Ovary (tissue), 9 donors: Measurements from ENCODE around the gene CELF2. TPM values are rescaled to one million over a fixed set of nuclear protein-coding genes. Genes with fewer than 3 reads are reported as not detected.

Experiments used
- DNase-seq, 5 donors: peaks; one replicate each; pipeline ENCODE4 v3.0.0-alpha.2; 2019 to 2020
- H3K27ac ChIP-seq, 2 donors: fragments of 200-600 bp; one replicate each; pipeline versions ENCODE4 v1.5.1 to v1.8.0; 2019 to 2022
- H3K27me3 ChIP-seq: fragments of 200-600 bp; one replicate; pipeline ENCODE4 v1.8.0; 2022
- H3K36me3 ChIP-seq: fragments of 200-600 bp; sonication (generic); one replicate; pipeline ENCODE4 v1.5.1; 2019
- H3K4me1 ChIP-seq: one replicate; pipeline ENCODE4 v1.8.1; 2013; ENCODE audit warnings: mild to moderate bottlenecking, moderate library complexity; ENCODE audit not compliant: insufficient read depth
- H3K4me3 ChIP-seq: fragments of 200-600 bp; sonication (generic); one replicate; pipeline ENCODE4 v1.5.1; 2017
- H3K9me3 ChIP-seq, 2 donors: fragments of 200-600 bp in 1 of 2; sonication (generic) in 1 of 2; one replicate each; pipeline versions ENCODE4 v1.5.1 to v1.8.1; 2013 to 2019; ENCODE audit warnings: mild to moderate bottlenecking in 1 of 2, moderate library complexity in 1 of 2
- EP300 ChIP-seq: sonication (generic); formaldehyde crosslinking; IDR thresholded peaks from one replicate; pipeline ENCODE4 v1.6.1; 2017; ENCODE audit warnings: antibody characterized with exemption
- POLR2A ChIP-seq: fragments of 450-650 bp; IDR thresholded peaks from one replicate; pipeline ENCODE4 v1.6.1; 2017; ENCODE audit warnings: antibody characterized with exemption, mild to moderate bottlenecking, moderate library complexity
- WGBS, 3 donors: extraction: QIAGEN DNeasy Blood & Tissue Kit in 1 of 3; methylation state at CpG; one replicate each; pipeline versions ENCODE4 v1.1.5 to v1.1.7; 2013 to 2017; 5-methylcytosine and 5-hydroxymethylcytosine counted together
- intact Hi-C, 4 donors: fragments of 100-400 bp; cut with DNase I; formaldehyde crosslinking; loops; one replicate each; pipeline versions ENCODE4 v1.11.0 to v1.15.1; 2022 to 2023
- polyA plus RNA-seq, 2 donors: library from polyadenylated mRNA; stranded (reverse); fragments of 200-250 nt in 1 of 2; fragments of 350-450 nt in 1 of 2; fragmentation: Illumina TruSeq in 1 of 2; extraction: RNeasy Lipid Tissue Mini Kit (QIAGEN cat#74804) in 1 of 2; gene quantifications; one replicate each; pipeline ENCODE4 v1.2.3, GENCODE V29; 2013 to 2014
- total RNA-seq, 7 donors: library from RNA; depleted of rRNA in 2 of 7; stranded (reverse); fragments of >200 nt in 2 of 7; fragmentation: NEBNext Ultra II Directional in 3 of 7; extraction: Animal tissue kit (Norgen Biotek cat#: 25700) in 3 of 7; gene quantifications; one replicate each; pipeline versions ENCODE4 v1.1.0 to v1.2.4, GENCODE V29; 2016 to 2023
- TF ChIP-seq, protein P1 (sequence below), 3 donors: fragments of 450-650 bp in 2 of 3; fragments of 200-600 bp in 1 of 3; IDR thresholded peaks; one replicate each; pipeline versions ENCODE4 v1.5.1 to v1.8.0; 2016 to 2022; ENCODE audit warnings: antibody characterized with exemption in 3 of 3, mild to moderate bottlenecking in 1 of 3
- donor health status: DM: no; HTN: no; CAD: no; lungs with moderate emphysema.
- donor health status: DM: no; HTN: no; CAD: no.
- donor health status: Bipolar disorder and iron deficiency.
- donor health status: DM: yes; HTN: yes; CAD: no.
- donor health status: DM: no; HTN: no; CAD: no.
- donor health status: DM: yes; HTN: yes; CAD: no.

Gene CELF2
- total and polyA plus RNA-seq, 9 donors, result 38.8 to 107 (median 69.0) TPM

GRCh38 chr10:11382187-11382586, 364.5 kb downstream of the CELF2 start:
- no peak for DNase-seq
- intact Hi-C loops, result no loop called here
- TF ChIP-seq, protein P1, sequence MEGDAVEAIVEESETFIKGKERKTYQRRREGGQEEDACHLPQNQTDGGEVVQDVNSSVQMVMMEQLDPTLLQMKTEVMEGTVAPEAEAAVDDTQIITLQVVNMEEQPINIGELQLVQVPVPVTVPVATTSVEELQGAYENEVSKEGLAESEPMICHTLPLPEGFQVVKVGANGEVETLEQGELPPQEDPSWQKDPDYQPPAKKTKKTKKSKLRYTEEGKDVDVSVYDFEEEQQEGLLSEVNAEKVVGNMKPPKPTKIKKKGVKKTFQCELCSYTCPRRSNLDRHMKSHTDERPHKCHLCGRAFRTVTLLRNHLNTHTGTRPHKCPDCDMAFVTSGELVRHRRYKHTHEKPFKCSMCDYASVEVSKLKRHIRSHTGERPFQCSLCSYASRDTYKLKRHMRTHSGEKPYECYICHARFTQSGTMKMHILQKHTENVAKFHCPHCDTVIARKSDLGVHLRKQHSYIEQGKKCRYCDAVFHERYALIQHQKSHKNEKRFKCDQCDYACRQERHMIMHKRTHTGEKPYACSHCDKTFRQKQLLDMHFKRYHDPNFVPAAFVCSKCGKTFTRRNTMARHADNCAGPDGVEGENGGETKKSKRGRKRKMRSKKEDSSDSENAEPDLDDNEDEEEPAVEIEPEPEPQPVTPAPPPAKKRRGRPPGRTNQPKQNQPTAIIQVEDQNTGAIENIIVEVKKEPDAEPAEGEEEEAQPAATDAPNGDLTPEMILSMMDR (IDR thresholded peaks at IDR 0.05), result no peak
- TF ChIP-seq EP300, result no peak
- no peak for TF ChIP-seq POLR2A
- Histone ChIP-seq H3K36me3 (no peaks in the 10 kb centered on the region), H3K4me1 (no peaks in the 10 kb centered on the region), H3K27me3 (no peaks in the 10 kb centered on the region), H3K27ac (no peak overlapping the region), H3K9me3 (no peaks in the 10 kb centered on the region), H3K4me3 (no peak overlapping the region)
- 78 to 90% (median 85%) methylated on average over 10 of the region's 10 CpGs for WGBS, 3 donors

DNA sequence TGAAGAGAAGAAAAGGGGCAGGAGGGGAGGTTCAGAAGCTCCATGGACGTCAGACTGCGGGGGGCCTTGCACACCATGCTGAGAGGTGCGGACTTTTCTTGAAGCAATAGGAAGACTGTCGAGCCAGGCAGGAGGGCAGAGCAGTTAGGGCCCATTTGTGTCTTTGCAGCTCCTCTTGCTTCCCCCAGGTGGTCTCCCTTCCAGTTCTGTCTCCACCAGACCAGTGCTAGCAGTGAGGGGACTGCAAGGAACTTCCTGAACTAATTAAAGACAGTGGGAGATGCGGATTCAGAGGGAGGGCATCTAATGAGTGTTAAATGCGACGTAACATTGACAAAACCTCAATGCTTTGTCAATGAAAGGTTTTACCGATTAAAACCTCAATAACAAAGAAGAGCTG, 368.4 kb downstream of the CELF2 start:
- 86 to 91% (median 87%) methylated on average over 8 of the region's 8 CpGs for WGBS, 3 donors
- H3K4me1 ChIP-seq, result no peaks in the 10 kb centered on the region
- no peaks in the 10 kb centered on the region for H3K36me3 ChIP-seq
- no peak overlapping the region for H3K27ac ChIP-seq
- H3K4me3 ChIP-seq, result no peak overlapping the region
- no peaks in the 10 kb centered on the region for H3K9me3 ChIP-seq
- intact Hi-C loops, result no loop called here
- H3K27me3 ChIP-seq, result no peaks in the 10 kb centered on the region
- no peak for DNase-seq
- TF ChIP-seq EP300 (no peak), POLR2A (no peak)
- TF ChIP-seq, protein P1 (IDR thresholded peaks at IDR 0.05), result no peak
